IMR-90 (cell line): Measurements from ENCODE around the gene GP9. TPM values are rescaled to one million over a fixed set of nuclear protein-coding genes. Genes with fewer than 3 reads are reported as not detected.

Source experiments
- ATAC-seq: fragments of 200-7000 bp; cut with Tn5 transposase; 2 replicates; pipeline ENCODE4 v1.9.1; 2020; ENCODE audit warnings: low read depth, mild to moderate bottlenecking, moderate library complexity
- BruUV-seq: library from RNA; stranded (reverse); fragments of 400-500 nt; replicated peaks from 2 replicates; lab custom pipeline; 2021; lab: Mats Ljungman, UMichigan
- CTCF ChIA-PET: fragments of 300-600 bp; formaldehyde crosslinking; extraction: SDS; loops from one replicate; lab custom pipeline; 2021; ENCODE audit warnings: antibody characterized with exemption; lab: Yijun Ruan, JAX
- POLR2A ChIA-PET: fragments of 300-600 bp; sonication (Branson Sonifier 250); formaldehyde crosslinking; loops from one replicate; lab custom pipeline; 2022; ENCODE audit warnings: antibody characterized with exemption; ENCODE audit not compliant: unreplicated experiment; lab: Charles Lee
- DNase-seq: peaks from one replicate; pipeline ENCODE4 v3.0.0; 2013
- H2AFZ ChIP-seq: replicated peaks from 2 replicates; pipeline ENCODE3; 2013; ENCODE audit warnings: low read length, mild to moderate bottlenecking; ENCODE audit not compliant: poor library complexity
- H2AK5ac ChIP-seq: 2 replicates; pipeline ENCODE4 v1.6.1; 2013; ENCODE audit warnings: low read depth, low read length, inconsistent platforms
- H2AK9ac ChIP-seq: replicated peaks from 2 replicates; pipeline ENCODE3; 2013; ENCODE audit warnings: mild to moderate bottlenecking, low read depth, low read length, moderate library complexity; ENCODE audit not compliant: poor library complexity
- H2BK120ac ChIP-seq: 2 replicates; pipeline ENCODE4 v1.6.1; 2013; ENCODE audit warnings: low read depth, low read length, inconsistent platforms
- H2BK15ac ChIP-seq: 3 replicates; pipeline ENCODE4 v1.6.1; 2013; ENCODE audit warnings: low read depth, low read length, inconsistent platforms
- H2BK20ac ChIP-seq: 2 replicates; pipeline ENCODE4 v1.6.1; 2013; ENCODE audit warnings: low read depth, mild to moderate bottlenecking, inconsistent platforms, low read length, moderate library complexity
- H2BK5ac ChIP-seq: 2 replicates; pipeline ENCODE4 v1.6.1; 2013; ENCODE audit warnings: mild to moderate bottlenecking, low read depth, low read length, inconsistent platforms; ENCODE audit not compliant: poor library complexity, severe bottlenecking
- H3K14ac ChIP-seq: replicated peaks from 2 replicates; pipeline ENCODE4 v1.6.1; 2013; ENCODE audit warnings: low read depth, low read length, inconsistent platforms
- H3K18ac ChIP-seq: 2 replicates; pipeline ENCODE4 v1.6.1; 2013; ENCODE audit warnings: low read depth, low read length, control low read depth
- H3K23ac ChIP-seq: 2 replicates; pipeline ENCODE4 v1.6.1; 2013; ENCODE audit warnings: low read depth, low read length, inconsistent platforms
- H3K27ac ChIP-seq: 2 replicates; pipeline ENCODE4 v1.5.1; 2013; ENCODE audit warnings: mild to moderate bottlenecking, control low read depth, low read length; ENCODE audit not compliant: insufficient read depth
- H3K27me3 ChIP-seq: 2 replicates; pipeline ENCODE4 v1.6.1; 2013; ENCODE audit warnings: low read length; ENCODE audit not compliant: control insufficient read depth, insufficient read depth
- H3K36me3 ChIP-seq: 2 replicates; pipeline ENCODE4 v1.6.1; 2013; ENCODE audit warnings: low read length, mixed read lengths; ENCODE audit not compliant: control insufficient read depth, insufficient read depth
- H3K4ac ChIP-seq: 2 replicates; pipeline ENCODE4 v1.6.1; 2013; ENCODE audit warnings: low read depth, low read length, inconsistent platforms
- H3K4me1 ChIP-seq: 2 replicates; pipeline ENCODE4 v1.6.1; 2013; ENCODE audit warnings: low read length, mixed read lengths; ENCODE audit not compliant: control insufficient read depth, insufficient read depth
- H3K4me2 ChIP-seq: 2 replicates; pipeline ENCODE4 v1.6.1; 2013; ENCODE audit warnings: low read depth, mild to moderate bottlenecking, control low read depth, low read length, moderate library complexity
- H3K4me3 ChIP-seq: 2 replicates; pipeline ENCODE4 v1.5.1; 2013; ENCODE audit warnings: low read depth, mild to moderate bottlenecking, control low read depth, low read length, moderate library complexity; ENCODE audit not compliant: insufficient read depth
- H3K56ac ChIP-seq: 2 replicates; pipeline ENCODE4 v1.6.1; 2013; ENCODE audit warnings: low read length, inconsistent platforms; ENCODE audit not compliant: insufficient read depth; ENCODE audit errors: extremely low read depth
- H3K79me1 ChIP-seq, 2 experiments: 2 replicates each; pipeline ENCODE4 v1.6.1; 2013; ENCODE audit warnings: low read length in 2 of 2, inconsistent platforms in 1 of 2, low read depth in 1 of 2
- H3K9ac ChIP-seq: 2 replicates; pipeline ENCODE4 v1.6.1; 2013; ENCODE audit warnings: low read depth, low read length, control low read depth
- H3K9me1 ChIP-seq: 2 replicates; pipeline ENCODE4 v1.6.1; 2013; ENCODE audit warnings: low read length, inconsistent platforms; ENCODE audit not compliant: insufficient read depth
- H3K9me3 ChIP-seq: 2 replicates; pipeline ENCODE4 v1.6.1; 2013; ENCODE audit warnings: low read length; ENCODE audit not compliant: control insufficient read depth, insufficient read depth
- H4K20me1 ChIP-seq: 2 replicates; pipeline ENCODE4 v1.6.1; 2013; ENCODE audit warnings: low read length, inconsistent platforms; ENCODE audit not compliant: insufficient read depth
- H4K5ac ChIP-seq: 2 replicates; pipeline ENCODE4 v1.6.1; 2013; ENCODE audit warnings: mild to moderate bottlenecking, low read depth, low read length, control low read depth
- H4K8ac ChIP-seq, 2 experiments: 2 replicates each; pipeline ENCODE4 v1.6.1; 2013; ENCODE audit warnings: low read depth in 2 of 2, low read length in 2 of 2, control low read depth in 1 of 2, inconsistent platforms in 1 of 2
- H4K91ac ChIP-seq: 2 replicates; pipeline ENCODE4 v1.6.1; 2013; ENCODE audit warnings: low read depth, low read length, inconsistent platforms; ENCODE audit not compliant: insufficient read depth
- NFE2L2 ChIP-seq: fragments of 150-350 bp; IDR thresholded peaks from 2 replicates; pipeline ENCODE4 v1.6.1; 2016; ENCODE audit warnings: low read depth, mild to moderate bottlenecking, low read length
- RFX5 ChIP-seq: IDR thresholded peaks from 2 replicates; pipeline ENCODE4 v1.8.0; 2012; ENCODE audit warnings: low read depth, mild to moderate bottlenecking, low read length, moderate library complexity
- WGBS, 2 experiments: methylation state at CpG; one replicate each; pipeline versions ENCODE4 v1.1.5 to v1.1.7; 2013; ENCODE audit warnings: missing lambda C conversion rate in 2 of 2; ENCODE audit not compliant: insufficient read length in 1 of 2; ENCODE audit errors: extremely low coverage in 2 of 2; 5-methylcytosine and 5-hydroxymethylcytosine counted together
- dilution Hi-C: fragments of 300-500 bp; cut with HindIII; formaldehyde crosslinking; loops from one replicate; pipeline ENCODE4 v1.14.3; 2018; ENCODE audit warnings: low sequenced_read_pairs; ENCODE audit not compliant: unreplicated experiment
- in situ Hi-C: fragments of 300-500 bp; cut with MboI; formaldehyde crosslinking; loops from 3 replicates; pipeline ENCODE4 v1.14.3; 2019; ENCODE audit warnings: low sequenced_read_pairs, inconsistent platforms, mixed read lengths
- intact Hi-C: fragments of 100-400 bp; cut with micrococcal nuclease; formaldehyde crosslinking; loops from 2 replicates; pipeline ENCODE4 v1.10.0; 2022
- polyA plus RNA-seq, 3 experiments: library from polyadenylated mRNA; depleted of rRNA; stranded (reverse); fragments of >200 nt; gene quantifications; 2 replicates each; pipeline ENCODE4 v1.2.3, GENCODE V29; 2012; ENCODE audit warnings: low replicate concordance in 1 of 3
- total RNA-seq: library from RNA; depleted of rRNA; stranded (reverse); fragments of >200 nt; gene quantifications from 2 replicates; pipeline ENCODE4 v1.2.3, GENCODE V29; 2012

GP9 gene
- total and polyA plus RNA-seq, 2 of the 4 experiments (the other 2 are of a cell fraction): not detected

DNA sequence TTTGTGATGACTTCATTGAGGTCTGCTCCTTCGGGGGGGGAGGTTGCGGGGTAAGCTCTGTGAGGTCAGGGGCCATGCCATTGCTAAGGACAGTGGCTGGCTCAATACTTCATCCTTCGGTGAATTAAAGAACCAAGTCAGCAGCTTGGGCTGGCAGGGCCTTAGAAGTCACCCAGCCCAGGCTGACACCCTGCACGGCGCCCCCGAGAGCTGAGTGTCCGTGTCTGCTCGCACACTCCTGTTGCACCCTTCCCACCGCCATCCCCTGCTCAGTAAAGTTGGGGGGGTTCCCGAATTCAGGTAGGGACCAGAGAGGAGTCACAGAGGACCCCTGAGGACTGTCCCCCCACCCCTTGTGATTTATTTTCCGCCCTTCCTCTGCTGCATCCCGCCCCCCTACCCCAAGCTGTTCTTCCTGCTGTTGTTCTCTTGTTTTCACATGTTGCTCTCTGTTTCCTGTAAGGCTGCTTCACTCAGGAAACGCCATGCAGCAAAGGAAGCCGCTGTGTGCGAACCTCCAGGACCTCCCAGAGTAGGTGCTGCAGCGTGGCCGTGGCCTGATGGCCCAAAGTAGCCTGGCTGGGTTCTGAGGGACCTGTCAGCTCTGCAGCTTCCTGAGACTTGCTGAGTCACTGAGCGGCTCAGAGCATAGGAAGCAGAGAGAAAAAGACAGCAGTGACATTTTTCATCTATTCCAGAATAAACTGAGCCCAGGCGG is 45.0 kb upstream of the GP9 start:
- H4K5ac ChIP-seq: 0 out of 2 replicates have a peak overlapping the region, but pooled peaks have one; percentile 18
- peaks cover 7% of the 10 kb centered on the region for H3K9me1 ChIP-seq
- H2BK120ac ChIP-seq: peak overlapping the region; percentile 77
- H2AK5ac ChIP-seq: peak overlapping the region; percentile 69; the same call in 1 of the 2 replicates
- WGBS, 2 experiments: 79% methylated on average over 8 of the region's 19 CpGs; no CpG with 5 or more reads in 1 of the 2 experiments
- H3K9me3 ChIP-seq: no peaks in the 10 kb centered on the region
- H2BK20ac ChIP-seq: 0 out of 2 replicates have a peak overlapping the region, but pooled peaks have one; percentile 38
- peak overlapping the region; percentile 2; the same call in 1 of the 2 replicates for H4K91ac ChIP-seq
- no TSS peak for BruUV-seq
- no peaks in the 10 kb centered on the region for H3K36me3 ChIP-seq
- peak overlapping the region in 1 of 2 experiments; percentile 34; a peak in 1 of 4 replicates for H4K8ac ChIP-seq
- H2AK9ac ChIP-seq: no peak overlapping the region
- DNase-seq (no peak), ATAC-seq (no peak)
- ChIA-PET POLR2A (no interaction called here), CTCF (interaction anchor here (0.7 to 1.7 kb wide), 3 partner anchors 45 to 126 kb away, joined by 3 to 6 read pairs (median 4); no protein-coding TSS in a partner anchor)
- H3K4me3 ChIP-seq: no peak overlapping the region
- intact Hi-C loops: no loop called here
- in situ Hi-C loops: no loop called here
- H3K4me2 ChIP-seq: no peak overlapping the region
- H3K79me1 ChIP-seq: no peaks in the 10 kb centered on the region
- 0 out of 2 replicates have a peak overlapping the region, but pooled peaks have one; percentile 4 for H3K18ac ChIP-seq
- H3K14ac ChIP-seq: no peak overlapping the region
- peaks cover 7% of the 10 kb centered on the region; the same call in 1 of the 2 replicates for H3K27me3 ChIP-seq
- no peak for TF ChIP-seq RFX5
- peak; percentile 69 for TF ChIP-seq NFE2L2
- peak overlapping the region; percentile 64 for H3K4ac ChIP-seq
- H2BK15ac ChIP-seq: peak overlapping the region; percentile 74; the same call in 2 of the 3 replicates
- peak overlapping the region; percentile 53 for H2AFZ ChIP-seq
- peaks cover 15% of the 10 kb centered on the region for H3K4me1 ChIP-seq
- H3K56ac ChIP-seq: no peak overlapping the region
- H3K27ac ChIP-seq: no peak overlapping the region
- dilution Hi-C loops: no loop called here
- no peak overlapping the region for H3K9ac ChIP-seq
- H3K23ac ChIP-seq: no peak overlapping the region
- H4K20me1 ChIP-seq: no peaks in the 10 kb centered on the region
- no peak overlapping the region for H2BK5ac ChIP-seq
